H1 (cell line): Measurements from ENCODE around the gene ARHGAP32. TPM values are rescaled to one million over a fixed set of nuclear protein-coding genes. Genes with fewer than 3 reads are reported as not detected.

ENCODE experiments used
- ASH2L ChIP-seq: fragments of 200-600, 300-600 bp; sonication (generic); IDR thresholded peaks from one replicate; pipeline ENCODE4 v1.7.1; 2017; ENCODE audit warnings: low read length
- CBX5 ChIP-seq: fragments of 300-800, 300-1000 bp; sonication (generic); IDR thresholded peaks from 2 replicates; pipeline ENCODE4 v1.7.1; 2016; ENCODE audit warnings: antibody characterized with exemption, low read length, low read depth
- CTBP2 ChIP-seq: IDR thresholded peaks from 2 replicates; pipeline ENCODE4 v1.7.0; 2011; ENCODE audit warnings: borderline replicate concordance, mild to moderate bottlenecking, moderate library complexity, mixed read lengths, low read length; ENCODE audit not compliant: insufficient read depth, insufficient read length
- HDAC6 ChIP-seq: IDR thresholded peaks from one replicate; pipeline ENCODE4 v1.7.1; 2012; ENCODE audit warnings: low read depth, mild to moderate bottlenecking, inconsistent platforms, low read length, moderate library complexity
- NRF1 ChIP-seq: IDR thresholded peaks from 2 replicates; pipeline ENCODE4 v1.6.1; 2011; ENCODE audit warnings: mild to moderate bottlenecking, low read depth, low read length, improper control_type of control experiment
- PHF8 ChIP-seq: fragments of 200-600 bp; sonication (generic); conservative IDR thresholded peaks from 2 replicates; pipeline ENCODE4 v1.7.1; 2012; ENCODE audit warnings: low read depth, mild to moderate bottlenecking, inconsistent platforms, low read length, moderate library complexity
- SP1 ChIP-seq: IDR thresholded peaks from 2 replicates; pipeline ENCODE4 v1.6.1; 2011; ENCODE audit warnings: low read depth, low read length
- TCF12 ChIP-seq: IDR thresholded peaks from 2 replicates; pipeline ENCODE4 v1.6.1; 2011; ENCODE audit warnings: low read depth, mild to moderate bottlenecking, low read length
- polyA plus RNA-seq, 7 experiments: library from polyadenylated mRNA; depleted of rRNA in 3 of 7; stranded (reverse) in 5 of 7; unstranded in 2 of 7; fragments of >200 nt in 5 of 7; fragments of 200-250 nt in 2 of 7; gene quantifications; 1 replicate in 5 of 7; 2 replicates in 1 of 7; 4 replicates in 1 of 7; pipeline versions ENCODE4 v1.2.1 to v1.2.3, GENCODE V29; 2011 to 2013; ENCODE audit warnings: missing spikeins in 2 of 7, mixed read lengths in 2 of 7
- total RNA-seq: library from RNA; stranded (reverse); fragmentation: NEBNext Ultra II Directional; extraction: Animal tissue kit (Norgen Biotek cat#: 25700); gene quantifications from 2 replicates; pipeline ENCODE4 v1.2.1, GENCODE V29; 2021
- TF ChIP-seq, protein P1 (sequence below): IDR thresholded peaks from 2 replicates; pipeline ENCODE4 v1.6.1; 2011; ENCODE audit warnings: low read length, improper control_type of control experiment

Gene ARHGAP32
- total and polyA plus RNA-seq, 2 of the 8 experiments (the other 6 are each of a cell fraction or from before 2014, with no cell fraction given): 13.7 to 30.0 TPM

DNA sequence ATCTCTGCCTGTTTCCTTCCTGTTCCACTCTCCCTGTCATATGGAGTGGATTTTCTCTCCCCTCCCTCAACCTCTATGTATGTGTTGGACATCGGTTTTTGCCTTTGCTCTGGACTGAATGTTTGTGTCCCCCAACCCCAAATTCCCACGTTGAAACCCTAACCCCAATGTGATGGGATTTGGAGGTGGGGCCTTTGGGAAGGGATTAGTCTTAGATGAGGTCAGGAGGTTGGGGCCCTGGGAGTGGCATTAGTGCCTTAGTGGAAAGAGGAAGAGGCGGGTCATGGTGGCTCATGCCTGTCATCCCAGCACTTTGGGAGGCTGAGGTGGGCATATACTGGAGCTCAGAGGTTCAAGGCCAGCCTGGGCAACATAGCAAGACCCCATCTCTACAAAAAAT is 261.1 kb downstream of the ARHGAP32 start (continued):
- TF ChIP-seq, protein P1, sequence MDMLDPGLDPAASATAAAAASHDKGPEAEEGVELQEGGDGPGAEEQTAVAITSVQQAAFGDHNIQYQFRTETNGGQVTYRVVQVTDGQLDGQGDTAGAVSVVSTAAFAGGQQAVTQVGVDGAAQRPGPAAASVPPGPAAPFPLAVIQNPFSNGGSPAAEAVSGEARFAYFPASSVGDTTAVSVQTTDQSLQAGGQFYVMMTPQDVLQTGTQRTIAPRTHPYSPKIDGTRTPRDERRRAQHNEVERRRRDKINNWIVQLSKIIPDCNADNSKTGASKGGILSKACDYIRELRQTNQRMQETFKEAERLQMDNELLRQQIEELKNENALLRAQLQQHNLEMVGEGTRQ: no peak
- TF ChIP-seq ASH2L (no peak), CBX5 (no peak), HDAC6 (no peak), TCF12 (no peak), PHF8 (no peak), CTBP2 (no peak), SP1 (no peak), NRF1 (no peak)
